Activated CD4-positive, alpha-beta memory T cell treated with anti-CD3 and anti-CD28 coated beads for 36 hours (primary cell): ENCODE results near the gene ACSS3. TPM values are rescaled to one million over a fixed set of nuclear protein-coding genes. Genes with fewer than 3 reads are reported as not detected.

Experiments used
- CTCF ChIA-PET: fragments of 350-600 bp; sonication (Branson Sonifier 250); formaldehyde crosslinking; loops from one replicate; lab custom pipeline; 2021; ENCODE audit warnings: antibody characterized with exemption, inconsistent platforms; lab: Charles Lee
- POLR2A ChIA-PET: fragments of 350-600 bp; sonication (Branson Sonifier 250); formaldehyde crosslinking; loops from one replicate; lab custom pipeline; 2021; ENCODE audit warnings: antibody characterized with exemption; lab: Charles Lee
- DNase-seq: peaks from one replicate; pipeline ENCODE4 v3.0.0-alpha.2; 2020
- H3K27ac Mint-ChIP-seq: one replicate; pipeline ENCODE4 v1.8.0; 2021; ENCODE audit warnings: mixed read lengths
- H3K27me3 Mint-ChIP-seq: one replicate; pipeline ENCODE4 v1.8.0; 2021; ENCODE audit warnings: mixed read lengths
- H3K36me3 Mint-ChIP-seq: one replicate; pipeline ENCODE4 v1.8.0; 2021; ENCODE audit warnings: mixed read lengths
- H3K4me1 Mint-ChIP-seq: one replicate; pipeline ENCODE4 v1.8.0; 2021; ENCODE audit warnings: low read depth, mixed read lengths
- H3K4me3 Mint-ChIP-seq: one replicate; pipeline ENCODE4 v1.8.0; 2021; ENCODE audit warnings: mild to moderate bottlenecking, mixed read lengths
- H3K9me3 Mint-ChIP-seq: one replicate; pipeline ENCODE4 v1.8.0; 2021; ENCODE audit warnings: mixed read lengths
- intact Hi-C: fragments of 100-400 bp; cut with micrococcal nuclease; formaldehyde crosslinking; loops from one replicate; pipeline ENCODE4 v1.15.1; 2023
- microRNA-seq: library from miRNA; unstranded; fragments of <30 nt; microRNA quantifications from one replicate; pipeline ENCODE4 v1.2.0, GENCODE V29; 2022; ENCODE audit warnings: borderline number of aligned reads, borderline microRNAs expressed, borderline replicate concordance
- total RNA-seq, 2 experiments: library from RNA; stranded (reverse); gene quantifications; one replicate each; pipeline ENCODE4 v1.2.3, GENCODE V29; 2021

The ACSS3 gene
- total RNA-seq, 2 experiments from 2014 or later: not detected

DNA sequence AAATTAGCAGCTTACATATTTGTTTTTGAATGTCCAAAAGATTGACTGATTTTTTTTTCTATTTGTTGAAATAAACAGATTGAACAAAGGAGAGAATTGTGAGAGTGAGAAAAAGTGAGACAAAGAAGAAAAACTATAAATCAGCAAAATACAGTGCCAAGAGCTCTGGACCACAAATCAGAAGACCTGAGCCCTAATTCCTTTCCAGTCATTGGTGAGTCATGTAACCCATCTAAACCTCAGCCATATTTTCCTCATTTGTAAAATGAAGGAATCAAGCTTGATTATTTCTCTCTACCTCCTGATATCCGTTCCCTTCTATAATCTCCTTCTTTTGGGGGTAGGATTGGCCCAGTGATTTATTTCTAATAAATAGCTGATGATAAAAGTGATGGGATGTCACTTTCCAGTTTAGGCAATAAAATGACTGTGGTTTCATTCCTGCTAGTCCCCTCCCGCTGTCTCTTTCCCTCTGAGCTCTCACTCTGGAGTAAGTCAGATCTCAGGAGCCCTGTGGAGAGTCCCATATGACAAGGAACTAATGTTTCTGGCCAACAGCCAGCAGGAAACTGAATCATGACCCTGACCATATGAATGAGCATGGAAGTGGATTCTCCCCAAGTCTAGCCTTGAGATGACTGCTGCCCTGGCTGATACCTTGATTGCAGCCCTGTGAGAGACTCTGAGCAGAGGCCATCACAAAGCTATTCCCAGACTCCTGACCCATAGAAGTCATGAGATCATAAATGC lies 218.9 kb downstream of the ACSS3 start:
- no peak overlapping the region for H3K4me3 Mint-ChIP-seq
- no peaks in the 10 kb centered on the region for H3K4me1 Mint-ChIP-seq
- H3K9me3 Mint-ChIP-seq: peaks cover 3% of the 10 kb centered on the region
- no peaks in the 10 kb centered on the region for H3K36me3 Mint-ChIP-seq
- ChIA-PET POLR2A (no interaction called here), CTCF (no interaction called here)
- intact Hi-C loops: no loop called here
- no peak overlapping the region for H3K27ac Mint-ChIP-seq
- DNase-seq: no peak
- H3K27me3 Mint-ChIP-seq: no peaks in the 10 kb centered on the region

DNA sequence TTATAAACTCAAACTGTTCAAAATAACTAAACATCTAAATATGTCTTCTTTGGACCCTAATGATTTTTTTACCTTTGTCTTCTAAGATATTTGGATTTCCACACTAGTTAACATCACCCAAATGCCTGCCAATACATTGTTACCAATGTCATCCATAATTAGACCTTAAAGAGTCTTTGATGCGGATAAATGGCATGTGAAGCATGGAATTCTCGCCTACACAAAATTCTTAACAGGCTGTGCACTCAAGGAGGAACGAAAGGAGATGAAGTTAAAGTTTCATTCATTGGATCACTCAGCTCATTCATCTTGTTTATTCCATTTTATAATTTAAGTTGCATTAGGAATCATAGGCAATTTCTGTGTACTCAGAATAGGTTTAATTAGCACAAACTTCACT lies 219.7 kb downstream of the ACSS3 start:
- no peak for DNase-seq
- intact Hi-C loops: no loop called here
- H3K36me3 Mint-ChIP-seq: no peaks in the 10 kb centered on the region
- ChIA-PET POLR2A (no interaction called here), CTCF (no interaction called here)
- H3K4me1 Mint-ChIP-seq: no peaks in the 10 kb centered on the region
- no peak overlapping the region for H3K4me3 Mint-ChIP-seq
- peaks cover 3% of the 10 kb centered on the region for H3K9me3 Mint-ChIP-seq
- no peak overlapping the region for H3K27ac Mint-ChIP-seq
- H3K27me3 Mint-ChIP-seq: no peaks in the 10 kb centered on the region

DNA sequence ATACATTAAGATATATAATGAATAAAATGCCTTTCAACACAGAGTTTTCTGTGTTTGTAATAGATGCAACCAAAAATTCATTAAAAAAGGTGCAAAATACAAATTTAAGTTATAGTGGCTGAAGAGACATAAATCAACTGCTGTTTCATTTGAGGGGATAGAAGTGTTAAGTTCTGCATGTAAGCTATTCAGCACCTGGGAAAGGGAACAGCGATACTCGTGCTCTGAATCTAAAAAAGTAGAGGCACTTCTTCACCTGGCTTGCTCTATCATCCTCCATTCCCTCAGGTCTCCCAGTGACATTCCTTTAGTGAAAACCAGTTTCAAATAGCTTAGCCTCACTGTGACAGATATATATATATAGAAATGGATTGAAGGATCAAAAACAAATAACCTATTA lies 222.6 kb downstream of the ACSS3 start:
- Mint-ChIP-seq H3K4me1 (no peaks in the 10 kb centered on the region), H3K36me3 (no peaks in the 10 kb centered on the region), H3K27me3 (no peaks in the 10 kb centered on the region), H3K9me3 (no peaks in the 10 kb centered on the region), H3K4me3 (no peak overlapping the region), H3K27ac (no peak overlapping the region)
- DNase-seq: no peak
- POLR2A ChIA-PET: no interaction called here
- intact Hi-C loops: no loop called here
- CTCF ChIA-PET: no interaction called here

DNA sequence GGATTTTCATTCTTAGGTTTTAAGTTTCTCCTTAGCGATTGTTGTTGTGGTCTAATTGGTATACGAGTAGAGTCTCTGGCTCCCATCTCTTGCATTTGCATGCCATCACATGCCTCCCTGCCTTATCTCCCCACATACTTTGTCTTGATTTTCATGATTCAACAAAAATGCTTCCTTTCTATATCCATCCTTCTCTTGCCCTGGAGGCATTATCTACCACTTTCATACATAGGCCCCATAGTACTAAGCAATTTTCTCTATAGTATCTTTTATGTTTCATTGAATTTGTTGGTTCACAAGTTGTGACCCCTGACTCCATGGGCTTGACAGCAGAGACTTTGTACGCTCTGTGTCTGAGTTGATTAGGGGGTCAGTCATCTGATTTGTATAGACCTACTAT lies 226.1 kb downstream of the ACSS3 start:
- intact Hi-C loops: no loop called here
- Mint-ChIP-seq H3K4me3 (no peak overlapping the region), H3K36me3 (no peaks in the 10 kb centered on the region), H3K4me1 (no peaks in the 10 kb centered on the region), H3K9me3 (peaks cover 4% of the 10 kb centered on the region), H3K27ac (no peak overlapping the region), H3K27me3 (no peaks in the 10 kb centered on the region)
- no peak for DNase-seq
- ChIA-PET POLR2A (no interaction called here), CTCF (no interaction called here)

Small RNAs within 50 kb of the gene (microRNA-seq; reads per million reads assigned to microRNA genes)
- gene MIR4699: not detected

Other genes starting within 250 kb of the ACSS3 start
- not detected for gene LIN7A, start 140.1 kb upstream of the ACSS3 start, total RNA-seq